HepG2 (cell line): ENCODE measurements around the gene FUOM. TPM values are rescaled to one million over a fixed set of nuclear protein-coding genes. Genes with fewer than 3 reads are reported as not detected.

ENCODE experiments used
- AGO1 ChIP-seq: fragments of 200-400 bp; formaldehyde crosslinking; IDR thresholded peaks from 2 replicates; pipeline ENCODE4 v1.6.1; 2017; ENCODE audit warnings: mild to moderate bottlenecking, low read depth, low read length, moderate library complexity; ENCODE audit not compliant: poor library complexity, severe bottlenecking
- CREM ChIP-seq, 2 experiments: sonication (generic) in 1 of 2; formaldehyde crosslinking in 1 of 2; IDR thresholded peaks; 2 replicates each; pipeline versions ENCODE4 v1.4.0 to v1.6.1; 2016 to 2020; ENCODE audit warnings: antibody characterized with exemption in 1 of 2, mild to moderate bottlenecking in 1 of 2, missing genetic modification reagents in 1 of 2
- ERF ChIP-seq: IDR thresholded peaks from 2 replicates; pipeline ENCODE4 v1.6.1; 2018; ENCODE audit warnings: missing biosample characterization, missing genetic modification reagents
- GLMP ChIP-seq: sonication (generic); formaldehyde crosslinking; IDR thresholded peaks from 2 replicates; pipeline ENCODE4 v1.9.0; 2021; ENCODE audit warnings: missing genetic modification reagents, mild to moderate bottlenecking, borderline replicate concordance
- HDAC1 ChIP-seq: sonication (generic); formaldehyde crosslinking; IDR thresholded peaks from 2 replicates; pipeline ENCODE4 v1.5.1; 2020; ENCODE audit warnings: mild to moderate bottlenecking, missing genetic modification reagents
- HHEX ChIP-seq: IDR thresholded peaks from 2 replicates; pipeline ENCODE4 v1.6.1; 2016; ENCODE audit warnings: control low read depth
- IRF2 ChIP-seq: IDR thresholded peaks from 2 replicates; pipeline ENCODE4 v1.6.1; 2018; ENCODE audit warnings: missing genetic modification reagents, missing compliant biosample characterization
- LCORL ChIP-seq, 2 experiments: fragments of 450-650 bp in 1 of 2; sonication (generic) in 1 of 2; formaldehyde crosslinking in 1 of 2; IDR thresholded peaks; 2 replicates each; pipeline versions ENCODE4 v1.5.0 to v1.6.1; 2017 to 2020; ENCODE audit warnings: antibody characterized with exemption in 1 of 2, missing genetic modification reagents in 1 of 2
- MBD4 ChIP-seq: IDR thresholded peaks from 2 replicates; pipeline ENCODE4 v1.6.1; 2012; ENCODE audit warnings: low read length, inconsistent platforms, borderline replicate concordance
- NFIC ChIP-seq: IDR thresholded peaks from 2 replicates; pipeline ENCODE4 v1.6.1; 2012; ENCODE audit warnings: mild to moderate bottlenecking, low read length, inconsistent platforms
- REL ChIP-seq: sonication (generic); formaldehyde crosslinking; conservative IDR thresholded peaks from 2 replicates; pipeline ENCODE4 v1.8.0; 2022; ENCODE audit warnings: mild to moderate bottlenecking, missing genetic modification reagents, moderate library complexity
- SP140L ChIP-seq: sonication (generic); formaldehyde crosslinking; IDR thresholded peaks from 2 replicates; pipeline ENCODE4 v1.4.0; 2020; ENCODE audit warnings: missing genetic modification reagents, borderline replicate concordance
- SSRP1 ChIP-seq: IDR thresholded peaks from 2 replicates; pipeline ENCODE4 v1.6.1; 2016; ENCODE audit warnings: control low read depth
- THAP9 ChIP-seq: sonication (generic); formaldehyde crosslinking; IDR thresholded peaks from 2 replicates; pipeline ENCODE4; 2020; ENCODE audit warnings: missing genetic modification reagents, mild to moderate bottlenecking, borderline replicate concordance
- ZFP36L2 ChIP-seq: sonication (generic); formaldehyde crosslinking; IDR thresholded peaks from 2 replicates; pipeline ENCODE4 v1.4.0; 2020; ENCODE audit warnings: missing genetic modification reagents
- ZNF644 ChIP-seq: IDR thresholded peaks from 2 replicates; pipeline ENCODE4 v1.6.1; 2016; ENCODE audit warnings: low read depth
- polyA plus RNA-seq, 8 experiments: library from polyadenylated mRNA; depleted of rRNA in 3 of 8; stranded (reverse) in 7 of 8; unstranded in 1 of 8; fragments of >200 nt; fragmentation: Illumina TruSeq in 4 of 8; extraction: Trizol in 4 of 8; gene quantifications; 2 replicates each; pipeline versions ENCODE4 v1.2.1 to v1.2.3, GENCODE V29; 2011 to 2016; ENCODE audit warnings: low read depth in 4 of 8, missing spikeins in 1 of 8, mixed read lengths in 1 of 8; ENCODE audit not compliant: insufficient read depth in 1 of 8
- total RNA-seq, 5 experiments: library from RNA; depleted of rRNA; stranded (reverse); fragments of >200 nt; fragmentation: Illumina TruSeq; extraction: Trizol; gene quantifications; 2 replicates each; pipeline ENCODE4 v1.2.3, GENCODE V29; 2016; ENCODE audit warnings: low read depth in 1 of 5
- TF ChIP-seq, protein P1 (sequence below): sonication (generic); formaldehyde crosslinking; IDR thresholded peaks from 2 replicates; pipeline ENCODE4 v1.9.0; 2021; ENCODE audit warnings: missing genetic modification reagents, borderline replicate concordance
- TF ChIP-seq, protein P2 (sequence below): sonication (generic); formaldehyde crosslinking; IDR thresholded peaks from 2 replicates; pipeline ENCODE4 v1.8.0; 2022; ENCODE audit warnings: mild to moderate bottlenecking, missing genetic modification reagents, borderline replicate concordance
- TF ChIP-seq, protein P3 (sequence below): sonication (generic); formaldehyde crosslinking; IDR thresholded peaks from 2 replicates; pipeline ENCODE4 v1.4.0; 2020; ENCODE audit warnings: mild to moderate bottlenecking, missing genetic modification reagents
- TF ChIP-seq, protein P4 (sequence below): sonication (generic); formaldehyde crosslinking; IDR thresholded peaks from 2 replicates; pipeline ENCODE4 v1.5.0; 2020; ENCODE audit warnings: missing genetic modification reagents

Gene FUOM
- total and polyA plus RNA-seq, 2 of the 13 experiments (the other 11 are each of a cell fraction or from before 2014, with no cell fraction given) = 27.5 to 60.4 TPM

GRCh38 chr10:133378251-133379096 lies 20.7 kb upstream of the FUOM start (continued):
- TF ChIP-seq NFIC (no peak), THAP9 (CRISPR knock-in tag) (peak; percentile 37; the same call in 1 of the 2 replicates), IRF2 (CRISPR knock-in tag) (peak; percentile 26; the same call in 1 of the 2 replicates), REL (CRISPR knock-in tag) (no peak), ZNF644 (CRISPR knock-in tag) (no peak), CREM (IDR thresholded peaks at IDR 0.05) (peak; percentile 47; the same call in 1 of the 2 replicates), CREM (CRISPR knock-in tag; IDR thresholded peaks at IDR 0.05) (no peak), SSRP1 (CRISPR knock-in tag) (no peak), ZFP36L2 (no peak), ERF (CRISPR knock-in tag) (peak; percentile 65; the same call in 1 of the 2 replicates), SP140L (CRISPR knock-in tag) (no peak), HHEX (no peak), MBD4 (no peak), AGO1 (no peak), LCORL (IDR thresholded peaks at IDR 0.05) (no peak), LCORL (CRISPR knock-in tag; IDR thresholded peaks at IDR 0.05) (no peak; the same call in none of the 2 replicates), HDAC1 (CRISPR knock-in tag) (peak; percentile 90), GLMP (CRISPR knock-in tag) (no peak)
- TF ChIP-seq, protein P1, sequence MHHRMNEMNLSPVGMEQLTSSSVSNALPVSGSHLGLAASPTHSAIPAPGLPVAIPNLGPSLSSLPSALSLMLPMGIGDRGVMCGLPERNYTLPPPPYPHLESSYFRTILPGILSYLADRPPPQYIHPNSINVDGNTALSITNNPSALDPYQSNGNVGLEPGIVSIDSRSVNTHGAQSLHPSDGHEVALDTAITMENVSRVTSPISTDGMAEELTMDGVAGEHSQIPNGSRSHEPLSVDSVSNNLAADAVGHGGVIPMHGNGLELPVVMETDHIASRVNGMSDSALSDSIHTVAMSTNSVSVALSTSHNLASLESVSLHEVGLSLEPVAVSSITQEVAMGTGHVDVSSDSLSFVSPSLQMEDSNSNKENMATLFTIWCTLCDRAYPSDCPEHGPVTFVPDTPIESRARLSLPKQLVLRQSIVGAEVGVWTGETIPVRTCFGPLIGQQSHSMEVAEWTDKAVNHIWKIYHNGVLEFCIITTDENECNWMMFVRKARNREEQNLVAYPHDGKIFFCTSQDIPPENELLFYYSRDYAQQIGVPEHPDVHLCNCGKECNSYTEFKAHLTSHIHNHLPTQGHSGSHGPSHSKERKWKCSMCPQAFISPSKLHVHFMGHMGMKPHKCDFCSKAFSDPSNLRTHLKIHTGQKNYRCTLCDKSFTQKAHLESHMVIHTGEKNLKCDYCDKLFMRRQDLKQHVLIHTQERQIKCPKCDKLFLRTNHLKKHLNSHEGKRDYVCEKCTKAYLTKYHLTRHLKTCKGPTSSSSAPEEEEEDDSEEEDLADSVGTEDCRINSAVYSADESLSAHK = no peak
- TF ChIP-seq, protein P2, sequence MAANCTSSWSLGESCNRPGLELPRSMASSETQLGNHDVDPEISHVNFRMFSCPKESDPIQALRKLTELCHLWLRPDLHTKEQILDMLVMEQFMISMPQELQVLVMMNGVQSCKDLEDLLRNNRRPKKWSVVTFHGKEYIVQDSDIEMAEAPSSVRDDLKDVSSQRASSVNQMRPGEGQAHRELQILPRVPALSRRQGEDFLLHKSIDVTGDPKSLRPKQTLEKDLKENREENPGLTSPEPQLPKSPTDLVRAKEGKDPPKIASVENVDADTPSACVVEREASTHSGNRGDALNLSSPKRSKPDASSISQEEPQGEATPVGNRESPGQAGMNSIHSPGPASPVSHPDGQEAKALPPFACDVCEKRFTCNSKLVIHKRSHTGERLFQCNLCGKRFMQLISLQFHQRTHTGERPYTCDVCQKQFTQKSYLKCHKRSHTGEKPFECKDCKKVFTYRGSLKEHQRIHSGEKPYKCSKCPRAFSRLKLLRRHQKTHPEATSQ = 0 out of 2 replicates have a peak, but pooled peaks have one; percentile 14
- TF ChIP-seq, protein P3, sequence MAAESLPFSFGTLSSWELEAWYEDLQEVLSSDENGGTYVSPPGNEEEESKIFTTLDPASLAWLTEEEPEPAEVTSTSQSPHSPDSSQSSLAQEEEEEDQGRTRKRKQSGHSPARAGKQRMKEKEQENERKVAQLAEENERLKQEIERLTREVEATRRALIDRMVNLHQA (CRISPR knock-in tag) = no peak
- TF ChIP-seq, protein P4, sequence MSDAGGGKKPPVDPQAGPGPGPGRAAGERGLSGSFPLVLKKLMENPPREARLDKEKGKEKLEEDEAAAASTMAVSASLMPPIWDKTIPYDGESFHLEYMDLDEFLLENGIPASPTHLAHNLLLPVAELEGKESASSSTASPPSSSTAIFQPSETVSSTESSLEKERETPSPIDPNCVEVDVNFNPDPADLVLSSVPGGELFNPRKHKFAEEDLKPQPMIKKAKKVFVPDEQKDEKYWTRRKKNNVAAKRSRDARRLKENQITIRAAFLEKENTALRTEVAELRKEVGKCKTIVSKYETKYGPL (CRISPR knock-in tag) = no peak
